PFSK-1 (cell line): Measurements from ENCODE around the gene DPYSL3.

Experiments used
- FOXP2 ChIP-seq: optimal IDR thresholded peaks from 2 replicates; pipeline ENCODE3; 2011; ENCODE audit warnings: borderline replicate concordance, control low read depth, inconsistent platforms; ENCODE audit not compliant: insufficient read depth; ENCODE audit errors: extremely low read length, extremely low read depth
- POLR2AphosphoS5 ChIP-seq: IDR thresholded peaks from 2 replicates; pipeline ENCODE4 v1.6.1; 2012; ENCODE audit warnings: low read depth, mild to moderate bottlenecking, control low read depth, low read length, moderate library complexity
- SIN3A ChIP-seq: IDR thresholded peaks from 2 replicates; pipeline ENCODE4 v1.6.1; 2012; ENCODE audit warnings: mild to moderate bottlenecking, low read length, moderate library complexity, borderline replicate concordance; ENCODE audit not compliant: insufficient read depth
- TAF1 ChIP-seq: IDR thresholded peaks from 2 replicates; pipeline ENCODE4 v1.6.1; 2012; ENCODE audit warnings: low read length, control low read depth, borderline replicate concordance; ENCODE audit not compliant: insufficient read depth
- TF ChIP-seq, protein P1 (sequence below), 2 experiments: IDR thresholded peaks; 2 replicates each; pipeline versions ENCODE4 v1.6.1 to v1.8.0; 2011 to 2012; ENCODE audit warnings: low read depth in 2 of 2, low read length in 2 of 2, control low read depth in 1 of 2, inconsistent platforms in 1 of 2, mild to moderate bottlenecking in 1 of 2, moderate library complexity in 1 of 2; ENCODE audit not compliant: insufficient read depth in 1 of 2

Gene DPYSL3

DNA sequence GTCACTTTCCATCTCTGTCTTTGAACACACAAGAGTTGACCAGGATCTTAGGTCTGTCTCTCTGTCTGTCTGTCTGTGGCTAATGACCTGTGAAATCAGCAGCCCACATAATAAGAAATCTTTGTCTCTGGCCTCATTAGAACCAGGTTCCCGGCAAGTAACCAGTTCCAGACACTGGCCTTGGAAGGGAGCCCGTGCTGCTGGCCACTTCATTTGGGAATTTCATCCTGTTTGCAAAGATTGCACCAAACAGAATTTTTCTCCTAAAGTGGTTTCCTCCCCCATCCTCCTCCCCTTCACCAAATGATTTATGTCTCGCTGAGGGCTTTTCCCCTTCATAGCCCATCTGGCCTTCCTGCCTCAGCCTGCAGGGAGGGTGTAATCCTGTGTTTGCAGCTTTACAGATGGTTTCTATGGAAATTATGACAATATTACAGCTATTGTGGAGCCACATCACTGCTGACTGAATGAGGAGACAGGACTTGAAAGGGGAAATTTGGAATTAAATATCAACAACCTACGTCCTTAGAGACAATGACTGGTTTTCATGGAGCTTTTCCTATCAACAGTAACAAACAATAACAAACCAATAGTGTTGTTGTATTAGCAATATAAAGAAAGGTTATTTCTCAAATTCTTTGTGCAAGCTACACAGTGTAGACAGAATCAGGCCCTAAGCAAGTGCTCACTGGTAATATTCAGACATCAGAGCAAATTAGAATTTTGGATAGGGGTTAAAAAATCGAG, 25.7 kb downstream of the DPYSL3 start:
- no peak for TF ChIP-seq TAF1
- TF ChIP-seq, protein P1, sequence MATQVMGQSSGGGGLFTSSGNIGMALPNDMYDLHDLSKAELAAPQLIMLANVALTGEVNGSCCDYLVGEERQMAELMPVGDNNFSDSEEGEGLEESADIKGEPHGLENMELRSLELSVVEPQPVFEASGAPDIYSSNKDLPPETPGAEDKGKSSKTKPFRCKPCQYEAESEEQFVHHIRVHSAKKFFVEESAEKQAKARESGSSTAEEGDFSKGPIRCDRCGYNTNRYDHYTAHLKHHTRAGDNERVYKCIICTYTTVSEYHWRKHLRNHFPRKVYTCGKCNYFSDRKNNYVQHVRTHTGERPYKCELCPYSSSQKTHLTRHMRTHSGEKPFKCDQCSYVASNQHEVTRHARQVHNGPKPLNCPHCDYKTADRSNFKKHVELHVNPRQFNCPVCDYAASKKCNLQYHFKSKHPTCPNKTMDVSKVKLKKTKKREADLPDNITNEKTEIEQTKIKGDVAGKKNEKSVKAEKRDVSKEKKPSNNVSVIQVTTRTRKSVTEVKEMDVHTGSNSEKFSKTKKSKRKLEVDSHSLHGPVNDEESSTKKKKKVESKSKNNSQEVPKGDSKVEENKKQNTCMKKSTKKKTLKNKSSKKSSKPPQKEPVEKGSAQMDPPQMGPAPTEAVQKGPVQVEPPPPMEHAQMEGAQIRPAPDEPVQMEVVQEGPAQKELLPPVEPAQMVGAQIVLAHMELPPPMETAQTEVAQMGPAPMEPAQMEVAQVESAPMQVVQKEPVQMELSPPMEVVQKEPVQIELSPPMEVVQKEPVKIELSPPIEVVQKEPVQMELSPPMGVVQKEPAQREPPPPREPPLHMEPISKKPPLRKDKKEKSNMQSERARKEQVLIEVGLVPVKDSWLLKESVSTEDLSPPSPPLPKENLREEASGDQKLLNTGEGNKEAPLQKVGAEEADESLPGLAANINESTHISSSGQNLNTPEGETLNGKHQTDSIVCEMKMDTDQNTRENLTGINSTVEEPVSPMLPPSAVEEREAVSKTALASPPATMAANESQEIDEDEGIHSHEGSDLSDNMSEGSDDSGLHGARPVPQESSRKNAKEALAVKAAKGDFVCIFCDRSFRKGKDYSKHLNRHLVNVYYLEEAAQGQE (IDR thresholded peaks at IDR 0.05; ENCODE audit: insufficient read depth in 1 of 2, low read depth in 2 of 2, low read length in 2 of 2) = 0 out of 4 replicates have a peak, but pooled peaks of 1 of the 2 experiments have one; percentile 37
- 0 out of 2 replicates have a peak, but pooled peaks have one; percentile 58 for TF ChIP-seq SIN3A
- TF ChIP-seq FOXP2 = no peak
- peak; percentile 57 for TF ChIP-seq POLR2AphosphoS5

DNA sequence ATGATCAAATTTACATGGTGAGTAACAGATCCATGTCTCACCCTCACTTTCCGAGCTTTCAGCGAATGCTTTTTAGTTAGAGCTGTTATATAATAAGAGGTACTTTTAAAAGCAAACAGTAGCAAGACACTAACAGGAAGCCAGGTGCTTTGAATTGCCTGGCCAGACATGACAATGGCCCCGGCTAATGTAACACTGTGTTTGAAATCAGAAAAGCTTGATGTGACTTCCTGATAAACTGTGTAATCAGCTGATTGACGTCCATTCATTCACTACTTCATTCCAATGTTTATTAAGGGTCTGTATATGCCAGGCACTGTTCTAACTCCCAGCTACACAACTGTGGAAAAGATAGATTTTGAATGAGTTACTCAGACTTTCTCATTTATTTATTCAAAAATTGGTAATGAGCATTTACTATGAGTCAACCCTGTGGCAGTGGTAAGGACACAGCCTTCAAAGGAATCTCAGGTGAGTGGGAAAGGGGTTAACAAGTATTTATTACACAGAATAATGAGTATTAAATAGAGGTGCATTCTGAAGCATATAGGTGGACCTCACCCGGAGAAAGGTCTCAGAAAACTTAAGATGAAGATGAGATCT, 26.6 kb downstream of the DPYSL3 start:
- TF ChIP-seq POLR2AphosphoS5 (no peak), TAF1 (no peak), SIN3A (no peak), FOXP2 (no peak)
- TF ChIP-seq, protein P1 (IDR thresholded peaks at IDR 0.05; ENCODE audit: insufficient read depth in 1 of 2, low read depth in 2 of 2, low read length in 2 of 2) = no peak

DNA sequence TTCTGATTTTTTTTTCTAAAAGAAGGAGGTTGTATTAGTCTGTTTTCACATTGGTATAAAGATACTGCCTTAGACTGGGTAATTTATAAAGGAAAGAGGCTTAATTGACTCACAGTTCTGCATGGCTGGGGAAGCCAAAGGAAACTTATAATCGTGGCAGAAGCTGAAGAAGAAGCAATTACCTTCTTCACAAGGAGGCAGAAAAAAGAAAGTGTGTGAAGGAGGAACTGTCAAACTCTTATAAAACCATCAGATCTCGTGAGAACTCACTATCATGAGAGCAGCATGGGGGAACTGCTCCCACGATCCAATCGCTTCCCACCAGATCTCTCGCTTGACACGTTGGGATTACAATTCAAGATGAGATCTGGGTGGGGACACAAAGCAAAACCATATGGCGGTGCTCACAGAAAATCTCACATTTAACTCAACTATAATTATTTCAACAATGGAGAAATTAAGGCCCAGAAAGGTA, 27.1 kb downstream of the DPYSL3 start:
- no peak for TF ChIP-seq TAF1

DNA sequence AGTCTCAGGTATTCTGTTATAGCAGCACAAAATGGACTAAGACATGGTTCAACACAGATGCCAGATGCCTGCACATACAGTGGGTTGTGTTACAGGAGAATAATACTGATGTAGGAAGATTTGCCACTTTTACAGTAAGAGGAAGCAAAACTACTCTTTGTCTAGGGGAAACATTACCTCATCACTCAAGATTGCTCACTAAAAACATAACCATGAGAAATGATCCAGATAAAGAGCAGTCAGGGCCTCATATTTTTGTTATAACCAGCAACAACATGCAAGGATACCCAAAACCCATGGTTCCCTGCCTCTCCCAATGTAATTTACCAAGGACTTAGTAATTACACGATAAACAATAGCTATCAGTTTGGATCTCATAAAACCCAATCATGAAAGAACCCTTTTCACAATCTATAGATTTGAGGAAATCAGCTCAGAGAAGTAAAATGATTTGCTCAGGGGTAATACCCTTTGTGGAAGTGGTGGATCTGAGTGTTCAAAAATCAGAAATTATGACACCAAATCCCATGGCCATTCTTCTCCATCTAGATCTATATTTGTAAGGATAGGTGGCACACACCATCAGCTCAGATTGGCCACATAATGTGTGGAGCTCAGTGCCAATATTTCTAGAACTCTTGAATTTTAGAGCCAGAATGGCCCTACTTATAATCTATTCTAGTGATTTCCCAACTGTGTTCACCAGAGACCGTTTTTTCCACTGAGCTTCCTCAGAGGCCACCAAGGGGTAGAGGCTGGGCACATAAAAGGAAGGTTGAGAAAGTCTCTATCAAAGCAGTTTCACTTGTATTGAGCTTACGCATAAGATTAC, 27.8 kb downstream of the DPYSL3 start:
- TF ChIP-seq TAF1 (no peak), POLR2AphosphoS5 (no peak), FOXP2 (no peak), SIN3A (no peak)
- TF ChIP-seq, protein P1 (IDR thresholded peaks at IDR 0.05; ENCODE audit: insufficient read depth in 1 of 2, low read depth in 2 of 2, low read length in 2 of 2) = no peak

DNA sequence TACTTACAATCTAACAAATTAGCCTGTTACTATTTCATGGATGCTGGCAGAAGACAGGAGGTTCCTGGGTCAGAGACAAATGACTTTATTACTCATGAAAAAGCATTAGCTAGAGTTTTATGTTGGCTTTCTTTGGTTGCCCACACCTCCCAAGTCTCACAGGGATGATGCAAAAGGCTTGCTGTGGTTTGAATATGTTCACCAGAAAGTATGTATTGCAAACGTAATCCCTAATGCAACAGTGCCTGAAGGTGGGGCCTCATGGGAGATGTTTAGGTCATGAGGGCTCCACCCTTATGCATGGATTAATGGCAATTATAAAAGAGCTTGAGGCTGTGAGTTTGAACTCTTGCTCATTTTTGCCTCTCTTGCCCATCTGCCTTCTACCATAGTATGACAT, 28.5 kb downstream of the DPYSL3 start:
- TF ChIP-seq, protein P1 (IDR thresholded peaks at IDR 0.05; ENCODE audit: insufficient read depth in 1 of 2, low read depth in 2 of 2, low read length in 2 of 2) = no peak
